ENCODE data around the gene PLEKHM3.

The PLEKHM3 gene

DNA sequence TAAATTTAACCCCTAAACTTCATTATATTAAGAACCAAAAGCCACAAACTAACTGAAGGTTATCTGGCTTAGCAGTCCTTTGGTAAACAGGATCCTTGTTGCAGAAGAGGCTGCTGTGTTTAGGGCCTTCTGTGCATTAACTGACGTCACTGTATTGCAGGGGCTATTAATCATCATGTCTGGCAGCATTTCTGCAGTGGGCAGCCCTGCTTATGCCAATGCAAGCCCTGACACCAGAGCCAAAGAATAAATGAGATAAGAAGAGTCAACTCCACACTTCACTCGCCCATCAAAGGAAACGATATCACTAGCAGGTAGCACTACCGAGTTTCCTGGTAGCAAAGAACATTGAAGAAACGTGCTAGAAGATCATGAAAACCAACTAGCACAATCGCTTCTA lies 110.6 kb downstream of the PLEKHM3 start:
- Histone ChIP-seq H3K27me3 (ENCODE audit: insufficient read depth, poor library complexity, severe bottlenecking) (no peaks in the 10 kb centered on the region), H3K27ac (replicated peaks) (no peak overlapping the region), H3K4me3 (replicated peaks; ENCODE audit: insufficient read depth, low read length) (no peak overlapping the region)
- no peak for DNase-seq (ENCODE audit: low read depth in 1 of 2, low spot score in 1 of 2)
- TF ChIP-seq GABPA (IDR thresholded peaks at IDR 0.05; ENCODE audit: low read depth) (no peak), SPI1 (IDR thresholded peaks at IDR 0.05; ENCODE audit: borderline replicate concordance, low read depth) (no peak), POLR2AphosphoS5 (IDR thresholded peaks at IDR 0.05; ENCODE audit: low read depth) (no peak)
- TF ChIP-seq, protein P1, sequence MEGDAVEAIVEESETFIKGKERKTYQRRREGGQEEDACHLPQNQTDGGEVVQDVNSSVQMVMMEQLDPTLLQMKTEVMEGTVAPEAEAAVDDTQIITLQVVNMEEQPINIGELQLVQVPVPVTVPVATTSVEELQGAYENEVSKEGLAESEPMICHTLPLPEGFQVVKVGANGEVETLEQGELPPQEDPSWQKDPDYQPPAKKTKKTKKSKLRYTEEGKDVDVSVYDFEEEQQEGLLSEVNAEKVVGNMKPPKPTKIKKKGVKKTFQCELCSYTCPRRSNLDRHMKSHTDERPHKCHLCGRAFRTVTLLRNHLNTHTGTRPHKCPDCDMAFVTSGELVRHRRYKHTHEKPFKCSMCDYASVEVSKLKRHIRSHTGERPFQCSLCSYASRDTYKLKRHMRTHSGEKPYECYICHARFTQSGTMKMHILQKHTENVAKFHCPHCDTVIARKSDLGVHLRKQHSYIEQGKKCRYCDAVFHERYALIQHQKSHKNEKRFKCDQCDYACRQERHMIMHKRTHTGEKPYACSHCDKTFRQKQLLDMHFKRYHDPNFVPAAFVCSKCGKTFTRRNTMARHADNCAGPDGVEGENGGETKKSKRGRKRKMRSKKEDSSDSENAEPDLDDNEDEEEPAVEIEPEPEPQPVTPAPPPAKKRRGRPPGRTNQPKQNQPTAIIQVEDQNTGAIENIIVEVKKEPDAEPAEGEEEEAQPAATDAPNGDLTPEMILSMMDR (IDR thresholded peaks at IDR 0.05; ENCODE audit: insufficient read depth, low read length): no peak
- TF ChIP-seq, protein P2, sequence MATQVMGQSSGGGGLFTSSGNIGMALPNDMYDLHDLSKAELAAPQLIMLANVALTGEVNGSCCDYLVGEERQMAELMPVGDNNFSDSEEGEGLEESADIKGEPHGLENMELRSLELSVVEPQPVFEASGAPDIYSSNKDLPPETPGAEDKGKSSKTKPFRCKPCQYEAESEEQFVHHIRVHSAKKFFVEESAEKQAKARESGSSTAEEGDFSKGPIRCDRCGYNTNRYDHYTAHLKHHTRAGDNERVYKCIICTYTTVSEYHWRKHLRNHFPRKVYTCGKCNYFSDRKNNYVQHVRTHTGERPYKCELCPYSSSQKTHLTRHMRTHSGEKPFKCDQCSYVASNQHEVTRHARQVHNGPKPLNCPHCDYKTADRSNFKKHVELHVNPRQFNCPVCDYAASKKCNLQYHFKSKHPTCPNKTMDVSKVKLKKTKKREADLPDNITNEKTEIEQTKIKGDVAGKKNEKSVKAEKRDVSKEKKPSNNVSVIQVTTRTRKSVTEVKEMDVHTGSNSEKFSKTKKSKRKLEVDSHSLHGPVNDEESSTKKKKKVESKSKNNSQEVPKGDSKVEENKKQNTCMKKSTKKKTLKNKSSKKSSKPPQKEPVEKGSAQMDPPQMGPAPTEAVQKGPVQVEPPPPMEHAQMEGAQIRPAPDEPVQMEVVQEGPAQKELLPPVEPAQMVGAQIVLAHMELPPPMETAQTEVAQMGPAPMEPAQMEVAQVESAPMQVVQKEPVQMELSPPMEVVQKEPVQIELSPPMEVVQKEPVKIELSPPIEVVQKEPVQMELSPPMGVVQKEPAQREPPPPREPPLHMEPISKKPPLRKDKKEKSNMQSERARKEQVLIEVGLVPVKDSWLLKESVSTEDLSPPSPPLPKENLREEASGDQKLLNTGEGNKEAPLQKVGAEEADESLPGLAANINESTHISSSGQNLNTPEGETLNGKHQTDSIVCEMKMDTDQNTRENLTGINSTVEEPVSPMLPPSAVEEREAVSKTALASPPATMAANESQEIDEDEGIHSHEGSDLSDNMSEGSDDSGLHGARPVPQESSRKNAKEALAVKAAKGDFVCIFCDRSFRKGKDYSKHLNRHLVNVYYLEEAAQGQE (IDR thresholded peaks at IDR 0.05; ENCODE audit: insufficient replicate concordance, low read depth): no peak

DNA sequence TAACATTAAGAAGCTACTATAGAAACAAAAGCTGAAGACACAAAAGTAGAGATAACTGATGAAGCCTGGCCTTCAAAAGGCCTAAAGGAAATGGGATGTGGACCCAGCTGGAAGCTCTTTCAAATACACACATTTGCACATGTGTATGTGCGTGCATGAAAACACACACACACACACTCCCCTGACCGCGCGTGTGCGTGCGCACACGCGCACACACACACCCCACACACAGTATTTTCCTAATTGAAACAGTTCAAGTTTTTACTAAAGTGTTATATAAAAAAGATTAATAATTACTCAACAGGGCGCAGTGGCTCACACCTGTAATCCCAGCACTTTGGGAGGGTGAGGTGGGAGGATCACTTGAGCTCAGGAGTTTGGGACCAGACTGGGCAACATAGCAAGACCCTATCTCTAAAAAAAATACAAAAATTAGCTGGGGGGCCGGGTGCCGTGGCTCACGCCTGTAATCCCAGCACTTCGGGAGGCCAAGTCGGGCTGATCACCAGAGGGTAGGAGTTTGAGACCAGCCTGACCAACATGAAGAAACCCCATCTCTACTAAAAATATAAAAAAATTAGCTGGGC lies 111.5 kb downstream of the PLEKHM3 start:
- Histone ChIP-seq H3K4me3 (replicated peaks; ENCODE audit: insufficient read depth, low read length) (no peak overlapping the region), H3K27me3 (ENCODE audit: insufficient read depth, poor library complexity, severe bottlenecking) (no peaks in the 10 kb centered on the region), H3K27ac (replicated peaks) (no peak overlapping the region)
- TF ChIP-seq, protein P2 (IDR thresholded peaks at IDR 0.05; ENCODE audit: insufficient replicate concordance, low read depth): no peak
- TF ChIP-seq, protein P1 (IDR thresholded peaks at IDR 0.05; ENCODE audit: insufficient read depth, low read length): no peak
- TF ChIP-seq GABPA (IDR thresholded peaks at IDR 0.05; ENCODE audit: low read depth) (no peak), POLR2AphosphoS5 (IDR thresholded peaks at IDR 0.05; ENCODE audit: low read depth) (no peak), SPI1 (IDR thresholded peaks at IDR 0.05; ENCODE audit: borderline replicate concordance, low read depth) (no peak)
- no peak for DNase-seq (ENCODE audit: low read depth in 1 of 2, low spot score in 1 of 2)

DNA sequence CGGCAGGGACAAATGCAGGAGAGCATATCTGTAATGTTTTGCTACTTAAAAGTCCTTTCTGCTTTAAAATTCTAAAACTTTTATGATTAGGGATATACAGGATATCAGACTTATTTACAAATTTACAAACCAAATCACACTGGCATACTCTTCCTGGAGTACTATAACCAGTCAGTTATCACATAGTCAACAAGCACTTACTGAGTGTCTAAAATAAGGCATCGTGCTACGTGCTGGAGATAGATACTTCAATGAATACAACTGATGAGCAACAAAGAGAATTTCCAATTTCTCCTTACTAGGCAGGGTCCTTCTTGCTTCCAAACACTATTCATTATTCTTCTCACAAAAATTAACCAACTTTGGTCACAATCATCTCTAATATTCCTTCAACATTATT lies 113.5 kb downstream of the PLEKHM3 start:
- DNase-seq (ENCODE audit: low read depth in 1 of 2, low spot score in 1 of 2): no peak
- no peaks in the 10 kb centered on the region for H3K27me3 ChIP-seq (ENCODE audit: insufficient read depth, poor library complexity, severe bottlenecking)
- TF ChIP-seq SPI1 (IDR thresholded peaks at IDR 0.05; ENCODE audit: borderline replicate concordance, low read depth): no peak
- TF ChIP-seq GABPA (IDR thresholded peaks at IDR 0.05; ENCODE audit: low read depth): no peak
- TF ChIP-seq, protein P2 (IDR thresholded peaks at IDR 0.05; ENCODE audit: insufficient replicate concordance, low read depth): no peak
- no peak for TF ChIP-seq POLR2AphosphoS5 (IDR thresholded peaks at IDR 0.05; ENCODE audit: low read depth)
- TF ChIP-seq, protein P1 (IDR thresholded peaks at IDR 0.05; ENCODE audit: insufficient read depth, low read length): no peak
- no peak overlapping the region for H3K27ac ChIP-seq (replicated peaks)
- H3K4me3 ChIP-seq (replicated peaks; ENCODE audit: insufficient read depth, low read length): no peak overlapping the region
